ENCODE results near the gene PBX1. TPM values are rescaled to one million over a fixed set of nuclear protein-coding genes. Genes with fewer than 3 reads are reported as not detected.

The PBX1 gene
- total and polyA plus RNA-seq, 2 of the 4 experiments (the other 2 are of a cell fraction) = 13.9 to 17.9 TPM

DNA sequence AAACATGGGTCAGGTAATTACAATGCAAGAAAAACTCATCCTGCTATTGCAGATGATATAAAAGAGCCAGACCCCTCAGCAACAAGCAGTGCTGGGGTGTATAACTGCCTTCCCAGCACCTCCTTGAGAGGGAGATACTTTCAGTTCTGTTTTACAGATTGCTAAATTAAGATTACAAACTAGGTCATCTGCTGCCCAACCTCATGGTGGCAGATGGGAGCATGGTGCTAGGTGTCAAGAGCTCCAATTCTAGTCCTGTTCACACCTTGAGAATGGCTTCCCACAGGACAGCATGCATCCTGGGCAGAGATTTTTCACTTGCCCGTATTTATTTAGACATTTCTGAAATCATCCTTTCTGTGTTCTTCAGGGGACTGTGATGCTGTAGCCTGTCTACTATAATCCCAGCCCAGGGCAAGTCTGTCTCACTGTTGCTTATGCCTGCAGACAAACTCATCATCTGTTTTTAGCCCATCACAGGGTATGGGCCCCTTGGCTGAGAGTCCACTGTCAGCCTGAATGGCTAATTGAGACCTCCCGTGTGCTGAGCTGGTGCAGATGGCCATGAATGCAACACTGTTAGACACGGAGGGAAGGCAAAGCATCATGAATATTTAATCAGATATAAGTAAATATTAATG lies 40.2 kb upstream of the PBX1 start:
- Histone ChIP-seq H3K36me3 (ENCODE audit: control insufficient read depth, insufficient read depth, low read length) (no peaks in the 10 kb centered on the region), H3K27ac (ENCODE audit: insufficient read depth, low read length) (no peak overlapping the region), H3K4ac (ENCODE audit: low read depth, low read length) (no peak overlapping the region), H3K9me3 (ENCODE audit: control insufficient read depth, insufficient read depth, low read length) (no peaks in the 10 kb centered on the region), H2AFZ (replicated peaks; ENCODE audit: low read length, poor library complexity) (no peak overlapping the region), H2BK15ac (ENCODE audit: low read depth, low read length) (no peak overlapping the region), H3K14ac (replicated peaks; ENCODE audit: low read depth, low read length) (no peak overlapping the region), H2AK5ac (ENCODE audit: low read depth, low read length) (no peak overlapping the region), H2BK120ac (ENCODE audit: low read depth, low read length) (no peak overlapping the region), H3K4me1 (ENCODE audit: control insufficient read depth, insufficient read depth, low read length) (no peaks in the 10 kb centered on the region), H3K23ac (ENCODE audit: low read depth, low read length) (no peak overlapping the region), H4K20me1 (ENCODE audit: insufficient read depth, low read length) (no peaks in the 10 kb centered on the region), H3K4me2 (ENCODE audit: low read depth, low read length) (no peak overlapping the region), H3K9ac (ENCODE audit: low read depth, low read length) (no peak overlapping the region), H4K8ac (ENCODE audit: low read depth in 2 of 2, low read length in 2 of 2) (no peak overlapping the region), H4K5ac (ENCODE audit: low read depth, low read length) (no peak overlapping the region), H3K4me3 (ENCODE audit: insufficient read depth, low read depth, low read length) (no peak overlapping the region), H3K79me1 (ENCODE audit: low read depth in 1 of 2, low read length in 2 of 2) (no peaks in the 10 kb centered on the region), H2BK5ac (ENCODE audit: low read depth, low read length, poor library complexity, severe bottlenecking) (no peak overlapping the region), H2BK20ac (ENCODE audit: low read depth, low read length) (no peak overlapping the region), H3K9me1 (ENCODE audit: insufficient read depth, low read length) (no peaks in the 10 kb centered on the region), H4K91ac (ENCODE audit: insufficient read depth, low read depth, low read length) (no peak overlapping the region), H3K56ac (ENCODE audit: extremely low read depth, insufficient read depth, low read length) (no peak overlapping the region), H2AK9ac (replicated peaks; ENCODE audit: low read depth, low read length, poor library complexity) (no peak overlapping the region), H3K18ac (ENCODE audit: low read depth, low read length) (no peak overlapping the region), H3K27me3 (ENCODE audit: control insufficient read depth, insufficient read depth, low read length) (peaks cover 5% of the 10 kb centered on the region)
- in situ Hi-C loops (cut with MboI; ENCODE audit: low sequenced_read_pairs) (no loop called here), dilution Hi-C loops (cut with HindIII; ENCODE audit: low sequenced_read_pairs, unreplicated experiment) (no loop called here), intact Hi-C loops (cut with micrococcal nuclease) (no loop called here)
- no peak for DNase-seq
- POLR2A ChIA-PET (ENCODE audit: unreplicated experiment) = no interaction called here
- no TSS peak for BruUV-seq (replicated peaks)
- TF ChIP-seq RCOR1 (IDR thresholded peaks at IDR 0.05; ENCODE audit: insufficient replicate concordance, low read length) (no peak), MXI1 (IDR thresholded peaks at IDR 0.05; ENCODE audit: borderline replicate concordance, low read depth, low read length) (no peak), BHLHE40 (IDR thresholded peaks at IDR 0.05; ENCODE audit: low read depth, low read length) (no peak), CHD1 (IDR thresholded peaks at IDR 0.05; ENCODE audit: low read depth, low read length) (no peak), USF2 (IDR thresholded peaks at IDR 0.05; ENCODE audit: low read depth, low read length) (no peak), RAD21 (IDR thresholded peaks at IDR 0.05; ENCODE audit: low read length) (no peak), NFE2L2 (IDR thresholded peaks at IDR 0.05; ENCODE audit: low read depth, low read length) (no peak)
- CTCF ChIA-PET = no interaction called here
- ATAC-seq (ENCODE audit: low read depth) = no peak
- WGBS, 2 experiments (ENCODE audit: extremely low coverage in 2 of 2, insufficient read length in 1 of 2) = 100% methylated on average over 1 of the region's 3 CpGs; no CpG with 5 or more reads in 1 of the 2 experiments
